Liver (tissue), 9 donors: ENCODE measurements around the gene AKAP13. TPM values are rescaled to one million over a fixed set of nuclear protein-coding genes. Genes with fewer than 3 reads are reported as not detected.

Experiments used
- DNase-seq: peaks from one replicate; pipeline ENCODE4 v3.0.0-alpha.2; 2017; ENCODE audit warnings: low spot score
- H3K27ac ChIP-seq, 2 donors: one replicate each; pipeline ENCODE4 v1.7.0; 2013; ENCODE audit warnings: inconsistent platforms in 2 of 2, low read length in 2 of 2, control low read depth in 1 of 2, low read depth in 1 of 2, mild to moderate bottlenecking in 1 of 2
- H3K27me3 ChIP-seq, 4 donors: one replicate each; pipeline versions ENCODE4 v1.6.1 to v1.7.0; 2013; ENCODE audit warnings: low read length in 3 of 4, inconsistent platforms in 1 of 4, mild to moderate bottlenecking in 1 of 4, moderate library complexity in 1 of 4; ENCODE audit not compliant: control insufficient read depth in 4 of 4, insufficient read depth in 4 of 4
- H3K36me3 ChIP-seq, 4 donors: one replicate each; pipeline versions ENCODE4 v1.6.1 to v1.7.0; 2013; ENCODE audit warnings: low read length in 3 of 4, mild to moderate bottlenecking in 3 of 4, low read depth in 1 of 4, moderate library complexity in 1 of 4; ENCODE audit not compliant: control insufficient read depth in 4 of 4, insufficient read depth in 3 of 4
- H3K4me1 ChIP-seq, 4 donors: one replicate each; pipeline versions ENCODE4 v1.6.1 to v1.7.0; 2013; ENCODE audit warnings: low read length in 3 of 4, mild to moderate bottlenecking in 3 of 4, moderate library complexity in 1 of 4; ENCODE audit not compliant: control insufficient read depth in 4 of 4, insufficient read depth in 4 of 4
- H3K4me3 ChIP-seq, 3 donors: one replicate each; pipeline versions ENCODE4 v1.6.1 to v1.7.0; 2013; ENCODE audit warnings: low read length in 3 of 3, control low read depth in 1 of 3, low read depth in 1 of 3, mild to moderate bottlenecking in 1 of 3
- H3K9ac ChIP-seq, 2 donors: one replicate each; pipeline ENCODE4 v1.7.0; 2013; ENCODE audit warnings: low read length in 2 of 2, mild to moderate bottlenecking in 2 of 2, moderate library complexity in 2 of 2, control low read depth in 1 of 2, low read depth in 1 of 2
- H3K9me3 ChIP-seq, 4 donors: one replicate each; pipeline versions ENCODE4 v1.6.1 to v1.7.0; 2013; ENCODE audit warnings: low read length in 3 of 4; ENCODE audit not compliant: control insufficient read depth in 4 of 4
- EGR1 ChIP-seq, 2 donors: IDR thresholded peaks; 2 replicates each; pipeline ENCODE4 v1.6.1; 2016 to 2018; ENCODE audit warnings: antibody characterized with exemption in 2 of 2, low read depth in 2 of 2
- FOXA2 ChIP-seq: IDR thresholded peaks from 2 replicates; pipeline ENCODE4 v1.6.1; 2016; ENCODE audit warnings: antibody characterized with exemption
- GABPA ChIP-seq, 2 donors: IDR thresholded peaks in 1 of 2; conservative IDR thresholded peaks in 1 of 2; 2 replicates each; pipeline ENCODE4 v1.6.1; 2016; ENCODE audit warnings: antibody characterized with exemption in 2 of 2, mild to moderate bottlenecking in 1 of 2, moderate library complexity in 1 of 2
- HNF4A ChIP-seq, 2 donors: conservative IDR thresholded peaks; 2 replicates each; pipeline ENCODE4 v1.6.1; 2016; ENCODE audit warnings: antibody characterized with exemption in 2 of 2, mild to moderate bottlenecking in 2 of 2
- JUND ChIP-seq, 2 donors: IDR thresholded peaks; 2 replicates each; pipeline ENCODE4 v1.6.1; 2016; ENCODE audit warnings: antibody characterized with exemption in 2 of 2
- NR2F2 ChIP-seq: IDR thresholded peaks from 2 replicates; pipeline ENCODE4 v1.6.1; 2016; ENCODE audit warnings: antibody characterized with exemption
- WGBS: extraction: QIAGEN DNeasy Blood & Tissue Kit; methylation state at CpG from one replicate; pipeline ENCODE4 v1.1.7; 2013; 5-methylcytosine and 5-hydroxymethylcytosine counted together
- polyA plus RNA-seq, 2 donors: library from polyadenylated mRNA; stranded (reverse) in 1 of 2; unstranded in 1 of 2; fragments of 200-250 nt in 1 of 2; fragments of >200 nt in 1 of 2; fragmentation: Nextera tagmentation in 1 of 2; extraction: Ambion mirVana in 1 of 2; gene quantifications; one replicate each; pipeline versions ENCODE4 v1.2.1 to v1.2.3, GENCODE V29; 2013 to 2015
- total RNA-seq, 2 donors: library from RNA; depleted of rRNA; stranded (reverse); fragments of >200 nt; gene quantifications; one replicate each; pipeline ENCODE4 v1.2.3, GENCODE V29; 2014
- TF ChIP-seq, protein P1 (sequence below): fragments of 150-350 bp; IDR thresholded peaks from 2 replicates; pipeline ENCODE4 v1.5.1; 2017; ENCODE audit warnings: improper control_type of control experiment, low read depth, low read length; ENCODE audit not compliant: missing input control
- TF ChIP-seq, protein P2 (sequence below): IDR thresholded peaks from 2 replicates; pipeline ENCODE4 v1.6.1; 2016; ENCODE audit warnings: antibody characterized with exemption
- TF ChIP-seq, protein P3 (sequence below): IDR thresholded peaks from 2 replicates; pipeline ENCODE4 v1.6.1; 2016; ENCODE audit warnings: antibody characterized with exemption, mild to moderate bottlenecking
- donor health status: healthy.
- donor health status: healthy.
- donor health status: healthy.
- donor health status: healthy.
- donor health status: healthy.

The AKAP13 gene
- total and polyA plus RNA-seq, 4 donors: 18.6 to 92.3 (median 37.4) TPM

DNA sequence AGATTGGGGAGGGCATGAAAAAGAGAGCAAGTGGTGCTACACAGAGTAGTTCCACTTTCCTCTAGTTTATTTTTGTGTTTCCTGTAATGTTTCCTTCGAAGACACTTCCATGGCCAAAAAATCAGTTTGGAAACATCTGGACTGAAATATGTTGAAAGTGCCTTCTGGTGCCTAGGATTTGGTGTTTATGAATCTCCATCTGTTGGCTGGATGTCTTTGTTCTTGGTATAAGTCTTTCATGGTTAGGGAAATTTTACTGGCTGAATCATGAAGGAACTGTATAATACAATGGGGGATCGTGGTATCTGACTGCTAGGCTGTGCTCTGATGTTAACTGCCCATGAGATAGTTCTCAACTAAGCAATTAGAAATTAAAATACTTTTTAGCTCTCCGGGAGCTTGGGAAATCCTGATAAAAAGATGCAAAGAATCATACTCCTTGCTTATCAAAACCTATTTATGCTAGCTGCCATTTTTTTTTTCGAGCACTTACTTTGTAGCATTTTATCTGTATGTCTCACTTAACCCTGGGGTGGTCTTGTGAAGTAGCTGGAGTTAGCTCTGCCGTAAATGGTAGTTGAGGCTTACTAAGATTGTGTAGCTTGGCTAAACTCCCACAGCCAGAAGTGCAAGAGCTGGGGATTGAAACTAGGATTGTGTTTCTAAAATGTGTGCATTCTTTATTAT, 21.9 kb downstream of the AKAP13 start:
- peaks cover 0 to 19% (median 5%) of the 10 kb centered on the region in 4 donors for H3K4me1 ChIP-seq
- no peak overlapping the region for H3K9ac ChIP-seq
- H3K27me3 ChIP-seq: no peaks in the 10 kb centered on the region
- no peak overlapping the region for H3K4me3 ChIP-seq
- no peaks in the 10 kb centered on the region for H3K36me3 ChIP-seq
- H3K9me3 ChIP-seq: no peaks in the 10 kb centered on the region
- TF ChIP-seq GABPA (IDR thresholded peaks at IDR 0.05 in 1 of 2, conservative IDR thresholded peaks at IDR 0.05 in 1 of 2) (no peak), EGR1 (IDR thresholded peaks at IDR 0.05; ENCODE audit: low read depth in 2 of 2) (no peak), FOXA2 (no peak), JUND (IDR thresholded peaks at IDR 0.05) (no peak)
- H3K27ac ChIP-seq: no peak overlapping the region
- DNase-seq: no peak
- 80% methylated on average over 5 of the region's 5 CpGs for WGBS

DNA sequence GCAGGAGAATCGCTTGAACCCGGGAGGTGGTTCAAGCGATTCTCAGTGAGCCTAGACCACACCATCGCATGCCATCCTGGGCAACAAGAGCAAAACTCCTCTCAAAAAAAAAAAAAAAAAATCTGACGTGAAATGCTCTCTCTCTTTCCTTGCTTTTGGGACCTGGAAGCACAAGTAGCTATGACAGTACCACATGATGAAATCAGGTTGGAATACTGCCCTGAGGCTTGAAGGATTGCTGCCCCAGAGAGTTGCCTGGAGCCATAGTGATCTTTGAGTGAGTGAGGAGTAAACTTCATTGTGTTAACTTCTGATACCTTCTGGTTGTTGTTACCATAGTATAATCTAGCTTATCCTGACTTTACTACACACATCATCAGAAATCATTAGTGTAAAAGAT, 23.3 kb downstream of the AKAP13 start:
- Histone ChIP-seq H3K4me3 (no peak overlapping the region), H3K27me3 (no peaks in the 10 kb centered on the region), H3K36me3 (no peaks in the 10 kb centered on the region), H3K27ac (no peak overlapping the region), H3K9ac (no peak overlapping the region), H3K9me3 (no peaks in the 10 kb centered on the region), H3K4me1 (peaks cover 0 to 19% (median 5%) of the 10 kb centered on the region in 4 donors)
- TF ChIP-seq HNF4A (conservative IDR thresholded peaks at IDR 0.05): peak in 1 of 2 donors; percentile 33
- TF ChIP-seq, protein P1, sequence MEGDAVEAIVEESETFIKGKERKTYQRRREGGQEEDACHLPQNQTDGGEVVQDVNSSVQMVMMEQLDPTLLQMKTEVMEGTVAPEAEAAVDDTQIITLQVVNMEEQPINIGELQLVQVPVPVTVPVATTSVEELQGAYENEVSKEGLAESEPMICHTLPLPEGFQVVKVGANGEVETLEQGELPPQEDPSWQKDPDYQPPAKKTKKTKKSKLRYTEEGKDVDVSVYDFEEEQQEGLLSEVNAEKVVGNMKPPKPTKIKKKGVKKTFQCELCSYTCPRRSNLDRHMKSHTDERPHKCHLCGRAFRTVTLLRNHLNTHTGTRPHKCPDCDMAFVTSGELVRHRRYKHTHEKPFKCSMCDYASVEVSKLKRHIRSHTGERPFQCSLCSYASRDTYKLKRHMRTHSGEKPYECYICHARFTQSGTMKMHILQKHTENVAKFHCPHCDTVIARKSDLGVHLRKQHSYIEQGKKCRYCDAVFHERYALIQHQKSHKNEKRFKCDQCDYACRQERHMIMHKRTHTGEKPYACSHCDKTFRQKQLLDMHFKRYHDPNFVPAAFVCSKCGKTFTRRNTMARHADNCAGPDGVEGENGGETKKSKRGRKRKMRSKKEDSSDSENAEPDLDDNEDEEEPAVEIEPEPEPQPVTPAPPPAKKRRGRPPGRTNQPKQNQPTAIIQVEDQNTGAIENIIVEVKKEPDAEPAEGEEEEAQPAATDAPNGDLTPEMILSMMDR: no peak
- TF ChIP-seq, protein P2, sequence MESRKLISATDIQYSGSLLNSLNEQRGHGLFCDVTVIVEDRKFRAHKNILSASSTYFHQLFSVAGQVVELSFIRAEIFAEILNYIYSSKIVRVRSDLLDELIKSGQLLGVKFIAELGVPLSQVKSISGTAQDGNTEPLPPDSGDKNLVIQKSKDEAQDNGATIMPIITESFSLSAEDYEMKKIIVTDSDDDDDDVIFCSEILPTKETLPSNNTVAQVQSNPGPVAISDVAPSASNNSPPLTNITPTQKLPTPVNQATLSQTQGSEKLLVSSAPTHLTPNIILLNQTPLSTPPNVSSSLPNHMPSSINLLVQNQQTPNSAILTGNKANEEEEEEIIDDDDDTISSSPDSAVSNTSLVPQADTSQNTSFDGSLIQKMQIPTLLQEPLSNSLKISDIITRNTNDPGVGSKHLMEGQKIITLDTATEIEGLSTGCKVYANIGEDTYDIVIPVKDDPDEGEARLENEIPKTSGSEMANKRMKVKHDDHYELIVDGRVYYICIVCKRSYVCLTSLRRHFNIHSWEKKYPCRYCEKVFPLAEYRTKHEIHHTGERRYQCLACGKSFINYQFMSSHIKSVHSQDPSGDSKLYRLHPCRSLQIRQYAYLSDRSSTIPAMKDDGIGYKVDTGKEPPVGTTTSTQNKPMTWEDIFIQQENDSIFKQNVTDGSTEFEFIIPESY: no peak
- TF ChIP-seq, protein P3, sequence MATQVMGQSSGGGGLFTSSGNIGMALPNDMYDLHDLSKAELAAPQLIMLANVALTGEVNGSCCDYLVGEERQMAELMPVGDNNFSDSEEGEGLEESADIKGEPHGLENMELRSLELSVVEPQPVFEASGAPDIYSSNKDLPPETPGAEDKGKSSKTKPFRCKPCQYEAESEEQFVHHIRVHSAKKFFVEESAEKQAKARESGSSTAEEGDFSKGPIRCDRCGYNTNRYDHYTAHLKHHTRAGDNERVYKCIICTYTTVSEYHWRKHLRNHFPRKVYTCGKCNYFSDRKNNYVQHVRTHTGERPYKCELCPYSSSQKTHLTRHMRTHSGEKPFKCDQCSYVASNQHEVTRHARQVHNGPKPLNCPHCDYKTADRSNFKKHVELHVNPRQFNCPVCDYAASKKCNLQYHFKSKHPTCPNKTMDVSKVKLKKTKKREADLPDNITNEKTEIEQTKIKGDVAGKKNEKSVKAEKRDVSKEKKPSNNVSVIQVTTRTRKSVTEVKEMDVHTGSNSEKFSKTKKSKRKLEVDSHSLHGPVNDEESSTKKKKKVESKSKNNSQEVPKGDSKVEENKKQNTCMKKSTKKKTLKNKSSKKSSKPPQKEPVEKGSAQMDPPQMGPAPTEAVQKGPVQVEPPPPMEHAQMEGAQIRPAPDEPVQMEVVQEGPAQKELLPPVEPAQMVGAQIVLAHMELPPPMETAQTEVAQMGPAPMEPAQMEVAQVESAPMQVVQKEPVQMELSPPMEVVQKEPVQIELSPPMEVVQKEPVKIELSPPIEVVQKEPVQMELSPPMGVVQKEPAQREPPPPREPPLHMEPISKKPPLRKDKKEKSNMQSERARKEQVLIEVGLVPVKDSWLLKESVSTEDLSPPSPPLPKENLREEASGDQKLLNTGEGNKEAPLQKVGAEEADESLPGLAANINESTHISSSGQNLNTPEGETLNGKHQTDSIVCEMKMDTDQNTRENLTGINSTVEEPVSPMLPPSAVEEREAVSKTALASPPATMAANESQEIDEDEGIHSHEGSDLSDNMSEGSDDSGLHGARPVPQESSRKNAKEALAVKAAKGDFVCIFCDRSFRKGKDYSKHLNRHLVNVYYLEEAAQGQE: no peak
- no peak for TF ChIP-seq NR2F2
- WGBS: 83% methylated on average over 5 of the region's 5 CpGs
- DNase-seq: no peak
